Upper lobe of left lung (tissue), 4 donors: ENCODE measurements around the gene TOMT.

ENCODE experiments used
- CTCF ChIP-seq, 6 experiments: fragments of 450-650 bp in 4 of 6; fragments of 200-600 bp in 2 of 6; sonication (generic) in 2 of 6; IDR thresholded peaks; one replicate each; pipeline ENCODE4 v1.5.1; 2016 to 2019; ENCODE audit warnings: antibody characterized with exemption in 6 of 6
- EP300 ChIP-seq, 4 donors: sonication (generic); formaldehyde crosslinking; IDR thresholded peaks; one replicate each; pipeline ENCODE4 v1.5.1; 2017; ENCODE audit warnings: antibody characterized with exemption in 4 of 4, control low read depth in 2 of 4
- POLR2A ChIP-seq, 4 donors: fragments of 450-650 bp; IDR thresholded peaks; one replicate each; pipeline ENCODE4 v1.5.1; 2016 to 2017; ENCODE audit warnings: antibody characterized with exemption in 4 of 4, mild to moderate bottlenecking in 2 of 4
- POLR2AphosphoS5 ChIP-seq, 2 donors: sonication (generic); formaldehyde crosslinking; IDR thresholded peaks; one replicate each; pipeline ENCODE4 v1.5.1; 2017; ENCODE audit warnings: antibody characterized with exemption in 2 of 2

- TF ChIP-seq CTCF (IDR thresholded peaks at IDR 0.05) (no peak), POLR2A (IDR thresholded peaks at IDR 0.05) (peak in 3 of 4 donors; percentile 25 to 65 (median 37)), POLR2AphosphoS5 (IDR thresholded peaks at IDR 0.05) (peak; percentile 84 to 93), EP300 (IDR thresholded peaks at IDR 0.05) (peak in 1 of 4 donors; percentile 58)
These were observed 25.2 kb upstream of the TOMT start, which contains the start of the genes LRRC51 and NUMA1 for GRCh38 chr11:72080326-72081183.
